ENCODE data around the gene HPCA. TPM values are rescaled to one million over a fixed set of nuclear protein-coding genes. Genes with fewer than 3 reads are reported as not detected.

HPCA gene
- total and polyA plus RNA-seq, 2 of the 8 experiments (the other 6 are each of a cell fraction or from before 2014, with no cell fraction given): 0.70 to 1.4 TPM

DNA sequence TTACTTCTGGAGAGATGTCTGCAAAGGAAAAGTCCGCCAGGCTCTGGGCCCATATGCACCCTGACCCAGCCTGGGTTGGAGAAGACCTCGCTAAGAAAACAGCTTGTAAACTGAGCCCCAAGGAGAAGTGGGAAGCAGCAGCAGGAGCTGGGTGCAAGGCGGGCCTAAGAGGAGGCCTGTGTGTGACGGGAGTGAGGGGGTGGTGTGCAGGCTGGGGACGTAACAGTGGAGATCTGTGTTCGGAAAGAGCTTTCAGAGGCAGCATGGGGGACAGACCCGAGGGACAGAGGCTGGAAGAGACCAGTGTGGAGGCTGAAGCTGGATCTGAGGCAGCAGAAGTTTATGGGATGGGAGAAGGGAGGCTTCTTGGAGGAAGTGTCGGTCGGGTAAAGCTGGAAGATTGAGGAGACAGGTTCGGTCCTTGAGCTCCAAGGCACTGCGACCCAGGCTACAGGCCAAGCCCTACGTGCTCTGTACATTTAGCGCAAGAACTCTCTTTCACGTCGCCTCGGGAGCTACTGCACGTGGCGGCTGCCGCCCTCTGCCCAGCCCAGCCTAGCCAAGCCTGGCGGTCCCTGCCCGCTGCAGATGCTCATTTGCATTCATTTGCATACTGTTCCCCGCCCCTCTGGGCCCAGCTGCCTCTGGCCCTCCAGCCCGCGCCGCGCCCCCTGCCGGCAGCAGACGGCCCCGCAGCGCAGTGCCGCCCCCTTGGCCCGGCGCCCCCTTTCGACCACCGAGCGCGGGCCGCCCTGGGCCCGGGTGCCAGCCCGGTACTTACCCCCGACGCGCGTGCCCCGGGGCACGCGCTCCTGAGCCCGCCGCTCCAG, 6.3 kb downstream of the HPCA start (continued):
- TF ChIP-seq USF2 (IDR thresholded peaks at IDR 0.05; ENCODE audit: low read length): no peak
